HG02840 (cell line): ENCODE data around the gene C20orf204.
"Not testable (repeated sequence)": the region's sequence is repeated elsewhere in the genome, so short reads cannot be mapped to it uniquely, and the experiment has no call there.

Experiments used
- ATAC-seq: cut with Tn5 transposase; IDR thresholded peaks from one replicate; pipeline ENCODE4 v1.9.1; 2021; ENCODE audit warnings: mild to moderate bottlenecking, moderate library complexity, moderate number of reproducible peaks; ENCODE audit not compliant: unreplicated experiment, low FRiP score

The C20orf204 gene

GRCh38 chr20:64035933-64036345 lies at the start of gene C20orf204:
Gene C20orf204, plus strand, starts transcription at chr20:64036182. Its CDS starts 142 bp downstream, at chr20:64036324.
- ATAC-seq: no peak

- ATAC-seq: no peak
These were observed 35.1 kb upstream of the C20orf204 start for GRCh38 chr20:64000906-64001305.

GRCh38 chr20:64001607-64002011 lies 34.4 kb upstream of the C20orf204 start:
- no peak for ATAC-seq

GRCh38 chr20:64003960-64004725 lies 31.8 kb upstream of the C20orf204 start:
- ATAC-seq: no peak

GRCh38 chr20:64005394-64005793 lies 30.6 kb upstream of the C20orf204 start:
- ATAC-seq: no peak

- ATAC-seq: no peak
These were observed 29.5 kb upstream of the C20orf204 start for GRCh38 chr20:64006490-64006889.

GRCh38 chr20:64006902-64007301 lies 29.1 kb upstream of the C20orf204 start:
- ATAC-seq: no peak

GRCh38 chr20:64009811-64010387 lies 26.1 kb upstream of the C20orf204 start:
- no peak for ATAC-seq

- no peak for ATAC-seq
These were observed 25.2 kb upstream of the C20orf204 start for GRCh38 chr20:64010711-64011237.

- ATAC-seq: no peak
These were observed 24.6 kb upstream of the C20orf204 start for GRCh38 chr20:64011366-64011779.

- ATAC-seq: not testable (repeated sequence)
These were observed 23.4 kb upstream of the C20orf204 start for GRCh38 chr20:64012385-64013154.

GRCh38 chr20:64015635-64016034 lies 20.3 kb upstream of the C20orf204 start:
- ATAC-seq: no peak

GRCh38 chr20:64021124-64021975 lies 14.6 kb upstream of the C20orf204 start:
- no peak for ATAC-seq

GRCh38 chr20:64022671-64023360 lies 13.2 kb upstream of the C20orf204 start:
- ATAC-seq: no peak

GRCh38 chr20:64023361-64024140 lies 12.4 kb upstream of the C20orf204 start:
- ATAC-seq: no peak

GRCh38 chr20:64024141-64024990 lies 11.6 kb upstream of the C20orf204 start:
- ATAC-seq: no peak

GRCh38 chr20:64025101-64025825 lies 10.7 kb upstream of the C20orf204 start:
- no peak for ATAC-seq
